ENCODE measurements around the gene EIF3F.
A peak's percentile ranks its signal among the peaks of the same experiment; 100 is the strongest.
"Not testable (repeated sequence)": the region's sequence is repeated elsewhere in the genome, so short reads cannot be mapped to it uniquely, and the experiment has no call there.

The EIF3F gene

GRCh38 chr11:7986768-7987559, at the start of gene EIF3F:
Gene EIF3F (plus strand): TSS chr11:7987337. CDS start chr11:7987353, 16 bp downstream.
- peak; percentile 97 for DNase-seq

- DNase-seq = no peak
These were observed 46.0 kb upstream of the EIF3F start for GRCh38 chr11:7941146-7941545.

GRCh38 chr11:7941608-7942007, 45.5 kb upstream of the EIF3F start, which contains the start of gene OR10A3:
Gene OR10A3 (minus strand): TSS chr11:7941708. CDS start chr11:7939520, 2,188 bp downstream.
- DNase-seq = no peak

- no peak for DNase-seq
These were observed 43.0 kb upstream of the EIF3F start for GRCh38 chr11:7944123-7944522.

- DNase-seq = no peak
These were observed 37.2 kb upstream of the EIF3F start for GRCh38 chr11:7949934-7950333.

- DNase-seq = no peak
These were observed 31.9 kb upstream of the EIF3F start for GRCh38 chr11:7955191-7955590.

GRCh38 chr11:7964261-7964660, 22.9 kb upstream of the EIF3F start:
- no peak for DNase-seq

- DNase-seq = no peak
These were observed 22.3 kb upstream of the EIF3F start for GRCh38 chr11:7964873-7965272.

GRCh38 chr11:7965386-7965785, 21.8 kb upstream of the EIF3F start, which contains the start of gene NLRP10:
Gene NLRP10 (minus strand): TSS chr11:7965447. CDS start chr11:7963495, 1,952 bp downstream.
- DNase-seq = no peak

GRCh38 chr11:7967097-7967496, 20.0 kb upstream of the EIF3F start:
- DNase-seq = no peak

GRCh38 chr11:7967826-7968225, 19.3 kb upstream of the EIF3F start:
- no peak for DNase-seq

GRCh38 chr11:7968686-7969085, 18.5 kb upstream of the EIF3F start:
- DNase-seq = no peak

GRCh38 chr11:7969756-7970646, 17.1 kb upstream of the EIF3F start:
- DNase-seq = no peak

- DNase-seq = no peak
These were observed 15.3 kb upstream of the EIF3F start for GRCh38 chr11:7971846-7972245.

GRCh38 chr11:7973011-7973410, 14.1 kb upstream of the EIF3F start:
- DNase-seq = no peak

- DNase-seq = no peak
These were observed 12.5 kb upstream of the EIF3F start for GRCh38 chr11:7974668-7975067.

- DNase-seq = no peak
These were observed 9.8 kb upstream of the EIF3F start for GRCh38 chr11:7977232-7977917.

GRCh38 chr11:7981619-7982157, 5.4 kb upstream of the EIF3F start:
- no peak for DNase-seq

GRCh38 chr11:7982582-7983119, 4.5 kb upstream of the EIF3F start:
- DNase-seq = no peak

GRCh38 chr11:7983832-7984590, 3.1 kb upstream of the EIF3F start:
- no peak for DNase-seq

- not testable (repeated sequence) for DNase-seq
These were observed 385 bp downstream of the EIF3F start for GRCh38 chr11:7987560-7987883.
